PC-9 (cell line): Measurements from ENCODE around the gene PTPRD. TPM values are rescaled to one million over a fixed set of nuclear protein-coding genes. Genes with fewer than 3 reads are reported as not detected.

Source experiments
- BruUV-seq: library from RNA; stranded (reverse); fragments of 400-500 nt; replicated peaks from 2 replicates; lab custom pipeline; 2021; lab: Mats Ljungman, UMichigan
- CTCF ChIA-PET: fragments of 300-600 bp; sonication (Branson Sonifier 250); formaldehyde crosslinking; loops from one replicate; lab custom pipeline; 2022; ENCODE audit warnings: antibody characterized with exemption; lab: Charles Lee
- POLR2A ChIA-PET: fragments of 300-600 bp; sonication (Branson Sonifier 250); formaldehyde crosslinking; loops from one replicate; lab custom pipeline; 2022; ENCODE audit warnings: antibody characterized with exemption; ENCODE audit not compliant: unreplicated experiment; lab: Charles Lee
- DNase-seq, 2 experiments: peaks; one replicate each; pipeline versions ENCODE4 v3.0.0 to v3.0.0-alpha.2; 2015 to 2022; ENCODE audit warnings: mixed read lengths in 1 of 2
- H2AFZ ChIP-seq: fragments of 200-600 bp; sonication (generic); 2 replicates; pipeline ENCODE4 v1.8.1; 2017; ENCODE audit warnings: antibody characterized with exemption
- H3F3A ChIP-seq: fragments of 200-600 bp; sonication (generic); 2 replicates; pipeline ENCODE4 v1.8.1; 2017; ENCODE audit warnings: antibody characterized with exemption, mild to moderate bottlenecking, low read depth; ENCODE audit not compliant: insufficient read depth
- H3K27ac ChIP-seq: fragments of 200-600 bp; sonication (generic); 2 replicates; pipeline ENCODE4 v1.6.1; 2016; ENCODE audit warnings: mixed run types
- H3K27me3 ChIP-seq: fragments of 200-600 bp; sonication (generic); 2 replicates; pipeline ENCODE4 v1.6.1; 2016; ENCODE audit warnings: low read depth, mixed run types; ENCODE audit not compliant: insufficient read depth
- H3K36me3 ChIP-seq: fragments of 200-600 bp; sonication (generic); 2 replicates; pipeline ENCODE4 v1.6.1; 2016; ENCODE audit warnings: low read depth, mixed run types
- H3K4me1 ChIP-seq: fragments of 200-600 bp; sonication (generic); replicated peaks from 2 replicates; pipeline ENCODE4 v1.6.1; 2016; ENCODE audit warnings: mixed run types; ENCODE audit not compliant: insufficient read depth
- H3K4me2 ChIP-seq: fragments of 200-600 bp; sonication (generic); 2 replicates; pipeline ENCODE4 v1.6.1; 2017; ENCODE audit warnings: mixed run types
- H3K4me3 ChIP-seq: fragments of 200-600 bp; sonication (generic); 2 replicates; pipeline ENCODE4 v1.6.1; 2016; ENCODE audit warnings: mixed run types
- H3K79me2 ChIP-seq: fragments of 200-600 bp; sonication (generic); 2 replicates; pipeline ENCODE4 v1.6.1; 2017; ENCODE audit warnings: low read depth, mixed run types
- H3K9me2 ChIP-seq: fragments of 200-600 bp; sonication (generic); 2 replicates; pipeline ENCODE4 v1.8.1; 2017; ENCODE audit warnings: mild to moderate bottlenecking; ENCODE audit not compliant: insufficient read depth
- H3K9me3 ChIP-seq: fragments of 200-600 bp; sonication (generic); 2 replicates; pipeline ENCODE4 v1.8.1; 2016; ENCODE audit warnings: low read depth; ENCODE audit not compliant: insufficient read depth
- H4K20me1 ChIP-seq: fragments of 200-600 bp; sonication (generic); 2 replicates; pipeline ENCODE4 v1.8.1; 2017; ENCODE audit not compliant: insufficient read depth
- CTCF ChIP-seq: fragments of 200-600 bp; sonication (generic); conservative IDR thresholded peaks from 2 replicates; pipeline ENCODE4 v1.6.1; 2017; ENCODE audit warnings: mixed run types, antibody characterized with exemption, mild to moderate bottlenecking, moderate library complexity
- EZH2 ChIP-seq: fragments of 200-600 bp; sonication (generic); IDR thresholded peaks from 2 replicates; pipeline ENCODE4 v1.8.0; 2017; ENCODE audit warnings: antibody characterized with exemption, low read depth
- intact Hi-C: fragments of 100-400 bp; cut with micrococcal nuclease; formaldehyde crosslinking; loops from one replicate; pipeline ENCODE4 v1.10.0; 2022; ENCODE audit not compliant: unreplicated experiment
- total RNA-seq: library from RNA; stranded (reverse); gene quantifications from 2 replicates; pipeline ENCODE4 v1.2.3, GENCODE V29; 2021

Gene PTPRD
- total RNA-seq, 1 experiment from 2014 or later: not detected

- TF ChIP-seq CTCF (no peak), EZH2 (no peak)
- H3K4me2 ChIP-seq: no peak overlapping the region
- no peak overlapping the region for H3K4me3 ChIP-seq
- no peaks in the 10 kb centered on the region for H3K9me2 ChIP-seq
- no peak overlapping the region for H3K27ac ChIP-seq
- H3K4me1 ChIP-seq: no peaks in the 10 kb centered on the region
- BruUV-seq: no TSS peak
- H2AFZ ChIP-seq: no peak overlapping the region
- no peak for DNase-seq
- H3K27me3 ChIP-seq: no peaks in the 10 kb centered on the region
- no peaks in the 10 kb centered on the region for H3K36me3 ChIP-seq
- ChIA-PET CTCF (no interaction called here), POLR2A (no interaction called here)
- no peaks in the 10 kb centered on the region for H3K79me2 ChIP-seq
- H3F3A ChIP-seq: no peaks in the 10 kb centered on the region
- H4K20me1 ChIP-seq: no peaks in the 10 kb centered on the region
- intact Hi-C loops: no loop called here
- no peaks in the 10 kb centered on the region for H3K9me3 ChIP-seq
Measured at GRCh38 chr9:8655071-8655470, 1957.7 kb downstream of the PTPRD start.

GRCh38 chr9:8653855-8654254 is 1958.9 kb downstream of the PTPRD start:
- Histone ChIP-seq H3K4me2 (no peak overlapping the region), H2AFZ (no peak overlapping the region), H3F3A (no peaks in the 10 kb centered on the region), H3K79me2 (no peaks in the 10 kb centered on the region), H3K9me2 (no peaks in the 10 kb centered on the region), H3K27ac (no peak overlapping the region), H3K27me3 (no peaks in the 10 kb centered on the region), H3K4me1 (no peaks in the 10 kb centered on the region), H3K36me3 (no peaks in the 10 kb centered on the region), H4K20me1 (no peaks in the 10 kb centered on the region), H3K4me3 (no peak overlapping the region), H3K9me3 (no peaks in the 10 kb centered on the region)
- CTCF ChIA-PET: no interaction called here
- BruUV-seq: no TSS peak
- no peak for TF ChIP-seq EZH2
- TF ChIP-seq CTCF: no peak
- POLR2A ChIA-PET: no interaction called here
- intact Hi-C loops: no loop called here
- DNase-seq: no peak

GRCh38 chr9:8653111-8653510 is 1959.7 kb downstream of the PTPRD start:
- no peak for DNase-seq
- no peak overlapping the region for H3K27ac ChIP-seq
- H3K9me2 ChIP-seq: no peaks in the 10 kb centered on the region
- no peaks in the 10 kb centered on the region for H3K36me3 ChIP-seq
- no TSS peak for BruUV-seq
- H3F3A ChIP-seq: no peaks in the 10 kb centered on the region
- H2AFZ ChIP-seq: no peak overlapping the region
- intact Hi-C loops: no loop called here
- no peak overlapping the region for H3K4me3 ChIP-seq
- TF ChIP-seq CTCF (no peak), EZH2 (no peak)
- POLR2A ChIA-PET: no interaction called here
- CTCF ChIA-PET: no interaction called here
- H3K4me2 ChIP-seq: no peak overlapping the region
- H4K20me1 ChIP-seq: no peaks in the 10 kb centered on the region
- no peaks in the 10 kb centered on the region for H3K27me3 ChIP-seq
- H3K79me2 ChIP-seq: no peaks in the 10 kb centered on the region
- H3K4me1 ChIP-seq: no peaks in the 10 kb centered on the region
- no peaks in the 10 kb centered on the region for H3K9me3 ChIP-seq
